ENCODE results near the gene IMP4. TPM values are rescaled to one million over a fixed set of nuclear protein-coding genes. Genes with fewer than 3 reads are reported as not detected.

The IMP4 gene
- total RNA-seq, 1 experiment from 2014 or later: 207 TPM

DNA sequence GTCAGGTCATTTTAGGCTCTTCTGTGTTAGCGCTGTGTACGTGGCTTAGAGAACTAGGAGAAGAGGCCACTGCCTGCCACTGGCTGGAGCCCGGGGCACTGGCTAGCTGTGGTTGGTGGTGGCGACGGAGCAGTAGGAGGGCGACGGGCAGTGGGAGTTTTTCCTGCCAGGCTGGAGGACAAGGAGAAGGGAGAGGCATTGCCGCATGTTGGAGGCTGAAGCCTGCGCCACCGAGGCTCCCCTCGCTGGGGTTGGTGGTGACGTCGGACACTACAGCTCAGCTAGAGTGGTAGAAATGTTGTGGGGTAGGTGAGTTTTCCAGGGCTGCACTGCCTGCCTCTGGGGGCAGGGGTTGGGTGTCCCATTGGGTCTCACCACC is 41.7 kb upstream of the IMP4 start:
- Histone ChIP-seq H3K36me3 (ENCODE audit: low read depth, low read length) (no peaks in the 10 kb centered on the region), H3K9ac (ENCODE audit: low read length) (no peak overlapping the region), H3F3A (ENCODE audit: low read length, unreplicated experiment) (no peaks in the 10 kb centered on the region), H4K20me1 (ENCODE audit: low read length) (no peaks in the 10 kb centered on the region), H3K79me2 (ENCODE audit: low read length) (no peaks in the 10 kb centered on the region), H3K27me3 (ENCODE audit: low read length) (peaks cover 58% of the 10 kb centered on the region), H3K27ac (ENCODE audit: low read length) (no peak overlapping the region), H2AFZ (ENCODE audit: low read length) (no peak overlapping the region), H3K9me3 (ENCODE audit: low read length) (no peaks in the 10 kb centered on the region), H3K9me2 (replicated peaks; ENCODE audit: low read length) (no peaks in the 10 kb centered on the region), H3K4me3 (ENCODE audit: low read length) (no peak overlapping the region), H3K4me1 (ENCODE audit: insufficient read depth, low read length) (no peaks in the 10 kb centered on the region), H3K4me2 (ENCODE audit: low read length) (no peak overlapping the region)
- POLR2A ChIA-PET (ENCODE audit: unreplicated experiment): no interaction called here
- CTCF ChIA-PET: no interaction called here
- intact Hi-C loops (cut with micrococcal nuclease): no loop called here
- ATAC-seq (no peak), DNase-seq (no peak)
- TF ChIP-seq EZH2 (IDR thresholded peaks at IDR 0.05; ENCODE audit: low read length, unreplicated experiment): no peak
- no peak for TF ChIP-seq EZH2phosphoT487 (IDR thresholded peaks at IDR 0.05; ENCODE audit: borderline replicate concordance, low read length)
- TF ChIP-seq, protein P1, sequence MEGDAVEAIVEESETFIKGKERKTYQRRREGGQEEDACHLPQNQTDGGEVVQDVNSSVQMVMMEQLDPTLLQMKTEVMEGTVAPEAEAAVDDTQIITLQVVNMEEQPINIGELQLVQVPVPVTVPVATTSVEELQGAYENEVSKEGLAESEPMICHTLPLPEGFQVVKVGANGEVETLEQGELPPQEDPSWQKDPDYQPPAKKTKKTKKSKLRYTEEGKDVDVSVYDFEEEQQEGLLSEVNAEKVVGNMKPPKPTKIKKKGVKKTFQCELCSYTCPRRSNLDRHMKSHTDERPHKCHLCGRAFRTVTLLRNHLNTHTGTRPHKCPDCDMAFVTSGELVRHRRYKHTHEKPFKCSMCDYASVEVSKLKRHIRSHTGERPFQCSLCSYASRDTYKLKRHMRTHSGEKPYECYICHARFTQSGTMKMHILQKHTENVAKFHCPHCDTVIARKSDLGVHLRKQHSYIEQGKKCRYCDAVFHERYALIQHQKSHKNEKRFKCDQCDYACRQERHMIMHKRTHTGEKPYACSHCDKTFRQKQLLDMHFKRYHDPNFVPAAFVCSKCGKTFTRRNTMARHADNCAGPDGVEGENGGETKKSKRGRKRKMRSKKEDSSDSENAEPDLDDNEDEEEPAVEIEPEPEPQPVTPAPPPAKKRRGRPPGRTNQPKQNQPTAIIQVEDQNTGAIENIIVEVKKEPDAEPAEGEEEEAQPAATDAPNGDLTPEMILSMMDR (conservative IDR thresholded peaks at IDR 0.05; ENCODE audit: low read depth, low read length): no peak
- no TSS peak for BruUV-seq (replicated peaks)

DNA sequence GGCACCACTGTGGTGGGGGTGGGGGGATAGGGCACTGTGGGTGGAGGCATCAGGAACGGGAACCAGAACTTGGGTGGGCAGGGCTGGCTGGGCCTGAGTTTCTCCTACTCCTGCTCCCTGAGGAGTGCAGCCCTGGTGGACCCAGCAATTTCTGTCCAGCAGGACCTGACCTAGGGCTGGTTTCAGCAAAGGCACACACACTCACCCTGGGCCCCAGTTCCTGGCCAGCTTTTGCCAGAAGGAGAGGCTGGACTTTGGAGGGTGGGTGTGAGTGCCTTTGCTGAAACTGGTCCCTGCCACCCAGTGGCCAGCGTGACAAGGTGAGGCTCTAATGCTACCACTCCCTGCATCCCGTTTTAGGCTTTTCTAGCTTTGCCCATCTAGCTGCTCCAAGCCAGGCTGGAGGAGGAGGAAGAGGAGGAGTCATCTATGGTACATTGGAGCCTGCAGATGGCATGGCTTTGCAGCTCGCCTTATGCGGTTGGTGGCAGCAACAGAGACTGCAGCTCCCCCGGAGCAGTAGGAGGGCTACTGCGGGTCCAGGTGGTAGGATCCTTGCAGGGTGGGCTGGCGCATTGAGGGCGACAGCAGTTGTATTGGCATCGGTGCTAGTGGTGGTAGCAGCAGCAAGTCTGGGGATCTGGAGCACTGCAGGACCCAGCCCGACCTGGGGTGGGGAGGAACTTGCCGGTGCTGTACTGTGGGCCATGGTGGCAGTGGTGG is 40.4 kb upstream of the IMP4 start:
- no peak overlapping the region for H3K4me3 ChIP-seq (ENCODE audit: low read length)
- BruUV-seq (replicated peaks): no TSS peak
- ChIA-PET POLR2A (ENCODE audit: unreplicated experiment) (no interaction called here), CTCF (no interaction called here)
- H3K27ac ChIP-seq (ENCODE audit: low read length): no peak overlapping the region
- no peak overlapping the region for H2AFZ ChIP-seq (ENCODE audit: low read length)
- TF ChIP-seq EZH2 (IDR thresholded peaks at IDR 0.05; ENCODE audit: low read length, unreplicated experiment): no peak
- TF ChIP-seq, protein P1 (conservative IDR thresholded peaks at IDR 0.05; ENCODE audit: low read depth, low read length): no peak
- no peak for TF ChIP-seq EZH2phosphoT487 (IDR thresholded peaks at IDR 0.05; ENCODE audit: borderline replicate concordance, low read length)
- H3K9me2 ChIP-seq (replicated peaks; ENCODE audit: low read length): no peaks in the 10 kb centered on the region
- no peaks in the 10 kb centered on the region for H3K79me2 ChIP-seq (ENCODE audit: low read length)
- no peaks in the 10 kb centered on the region for H3K4me1 ChIP-seq (ENCODE audit: insufficient read depth, low read length)
- no peaks in the 10 kb centered on the region for H3K9me3 ChIP-seq (ENCODE audit: low read length)
- no peak for DNase-seq
- no peaks in the 10 kb centered on the region for H4K20me1 ChIP-seq (ENCODE audit: low read length)
- ATAC-seq: no peak
- H3K9ac ChIP-seq (ENCODE audit: low read length): no peak overlapping the region
- intact Hi-C loops (cut with micrococcal nuclease): no loop called here
- H3K27me3 ChIP-seq (ENCODE audit: low read length): peaks cover 58% of the 10 kb centered on the region
- no peaks in the 10 kb centered on the region for H3F3A ChIP-seq (ENCODE audit: low read length, unreplicated experiment)
- no peak overlapping the region for H3K4me2 ChIP-seq (ENCODE audit: low read length)
- no peaks in the 10 kb centered on the region for H3K36me3 ChIP-seq (ENCODE audit: low read depth, low read length)

DNA sequence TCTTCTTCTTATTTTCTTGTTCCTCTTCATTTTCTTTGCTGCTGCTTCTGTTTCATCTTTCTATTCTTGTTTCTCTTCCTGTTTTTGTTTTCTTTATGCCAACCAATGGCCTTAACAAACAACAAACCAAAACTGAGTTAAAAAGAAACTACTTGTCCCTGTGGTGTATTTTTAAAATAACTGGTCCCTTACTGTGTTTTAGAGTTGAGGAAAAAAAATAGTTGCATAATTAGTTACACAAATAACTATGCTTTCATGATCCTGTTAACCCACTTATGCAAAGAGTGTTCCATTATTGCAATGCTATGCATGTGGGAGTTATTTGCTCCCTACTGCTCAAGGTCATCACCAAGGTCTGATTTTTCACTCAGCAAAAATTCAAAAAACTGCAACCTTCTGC is 39.5 kb upstream of the IMP4 start:
- ChIA-PET POLR2A (ENCODE audit: unreplicated experiment) (no interaction called here), CTCF (no interaction called here)
- no peaks in the 10 kb centered on the region for H3K4me1 ChIP-seq (ENCODE audit: insufficient read depth, low read length)
- no peak overlapping the region for H3K4me3 ChIP-seq (ENCODE audit: low read length)
- DNase-seq: no peak
- H3K4me2 ChIP-seq (ENCODE audit: low read length): no peak overlapping the region
- no peaks in the 10 kb centered on the region for H3K9me3 ChIP-seq (ENCODE audit: low read length)
- BruUV-seq (replicated peaks): no TSS peak
- H3K79me2 ChIP-seq (ENCODE audit: low read length): no peaks in the 10 kb centered on the region
- intact Hi-C loops (cut with micrococcal nuclease): no loop called here
- H2AFZ ChIP-seq (ENCODE audit: low read length): no peak overlapping the region
- ATAC-seq: no peak
- H3K36me3 ChIP-seq (ENCODE audit: low read depth, low read length): no peaks in the 10 kb centered on the region
- no peaks in the 10 kb centered on the region for H3K9me2 ChIP-seq (replicated peaks; ENCODE audit: low read length)
- H3F3A ChIP-seq (ENCODE audit: low read length, unreplicated experiment): no peaks in the 10 kb centered on the region
- TF ChIP-seq, protein P1 (conservative IDR thresholded peaks at IDR 0.05; ENCODE audit: low read depth, low read length): no peak
- TF ChIP-seq EZH2phosphoT487 (IDR thresholded peaks at IDR 0.05; ENCODE audit: borderline replicate concordance, low read length): no peak
- TF ChIP-seq EZH2 (IDR thresholded peaks at IDR 0.05; ENCODE audit: low read length, unreplicated experiment): no peak
- H3K27ac ChIP-seq (ENCODE audit: low read length): no peak overlapping the region
- H3K27me3 ChIP-seq (ENCODE audit: low read length): peaks cover 55% of the 10 kb centered on the region
- H4K20me1 ChIP-seq (ENCODE audit: low read length): no peaks in the 10 kb centered on the region
- no peak overlapping the region for H3K9ac ChIP-seq (ENCODE audit: low read length)
